ENCODE data around the gene SYPL1.

DNA sequence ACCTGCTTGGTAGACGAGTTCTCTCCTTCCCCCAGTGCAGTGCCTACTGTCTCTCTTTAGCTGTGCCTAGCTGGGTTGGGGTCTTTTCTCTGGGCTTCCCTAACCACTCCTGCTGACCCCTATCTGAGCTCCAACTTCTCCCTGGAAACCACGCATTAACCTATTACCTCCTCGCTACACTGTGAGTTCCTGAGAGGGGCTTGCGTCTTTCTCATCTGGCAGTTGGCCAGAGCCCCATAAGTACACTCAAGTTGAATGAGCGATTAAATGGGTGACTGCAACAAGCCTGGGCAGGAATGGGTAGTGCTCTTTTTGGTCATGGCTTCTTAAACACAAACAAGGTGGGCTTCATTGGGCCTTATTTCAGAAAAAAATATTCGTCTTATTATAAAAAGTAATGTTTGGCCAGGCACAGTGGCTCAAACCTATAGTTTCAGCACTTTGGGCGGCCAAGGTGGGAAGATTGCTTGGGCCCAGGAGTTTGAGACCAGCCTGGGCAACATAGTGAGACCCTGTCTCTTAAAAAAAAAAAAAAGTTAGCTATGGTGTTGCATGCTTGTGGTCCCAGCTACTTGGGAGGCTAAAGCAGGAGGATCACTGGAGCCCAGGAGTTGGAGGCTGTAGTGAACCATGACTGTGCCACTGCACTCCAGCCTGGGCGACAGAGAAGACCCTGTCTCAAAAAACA is 41.4 kb downstream of the SYPL1 start:
- TF ChIP-seq, protein P1, sequence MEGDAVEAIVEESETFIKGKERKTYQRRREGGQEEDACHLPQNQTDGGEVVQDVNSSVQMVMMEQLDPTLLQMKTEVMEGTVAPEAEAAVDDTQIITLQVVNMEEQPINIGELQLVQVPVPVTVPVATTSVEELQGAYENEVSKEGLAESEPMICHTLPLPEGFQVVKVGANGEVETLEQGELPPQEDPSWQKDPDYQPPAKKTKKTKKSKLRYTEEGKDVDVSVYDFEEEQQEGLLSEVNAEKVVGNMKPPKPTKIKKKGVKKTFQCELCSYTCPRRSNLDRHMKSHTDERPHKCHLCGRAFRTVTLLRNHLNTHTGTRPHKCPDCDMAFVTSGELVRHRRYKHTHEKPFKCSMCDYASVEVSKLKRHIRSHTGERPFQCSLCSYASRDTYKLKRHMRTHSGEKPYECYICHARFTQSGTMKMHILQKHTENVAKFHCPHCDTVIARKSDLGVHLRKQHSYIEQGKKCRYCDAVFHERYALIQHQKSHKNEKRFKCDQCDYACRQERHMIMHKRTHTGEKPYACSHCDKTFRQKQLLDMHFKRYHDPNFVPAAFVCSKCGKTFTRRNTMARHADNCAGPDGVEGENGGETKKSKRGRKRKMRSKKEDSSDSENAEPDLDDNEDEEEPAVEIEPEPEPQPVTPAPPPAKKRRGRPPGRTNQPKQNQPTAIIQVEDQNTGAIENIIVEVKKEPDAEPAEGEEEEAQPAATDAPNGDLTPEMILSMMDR (IDR thresholded peaks at IDR 0.05; ENCODE audit: low read depth, low read length): no peak
- TF ChIP-seq POLR2A (IDR thresholded peaks at IDR 0.05; ENCODE audit: extremely low read depth, insufficient read length): no peak
- TF ChIP-seq, protein P2, sequence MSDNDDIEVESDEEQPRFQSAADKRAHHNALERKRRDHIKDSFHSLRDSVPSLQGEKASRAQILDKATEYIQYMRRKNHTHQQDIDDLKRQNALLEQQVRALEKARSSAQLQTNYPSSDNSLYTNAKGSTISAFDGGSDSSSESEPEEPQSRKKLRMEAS (IDR thresholded peaks at IDR 0.05; ENCODE audit: low read depth, low read length): no peak
